Neural cell (in vitro differentiated cells): ENCODE data around the gene FOXE3. TPM values are rescaled to one million over a fixed set of nuclear protein-coding genes. Genes with fewer than 3 reads are reported as not detected.

Source experiments
- H2AFZ ChIP-seq: fragments of 200-600, 300-800 bp; sonication (generic), shearing (Covaris generic); 2 replicates; pipeline ENCODE4 v1.6.0; 2014; ENCODE audit warnings: low read depth, mild to moderate bottlenecking, antibody characterized with exemption, low read length, moderate library complexity
- H3F3A ChIP-seq: fragments of 200-600 bp; shearing (Covaris generic); 2 replicates; pipeline ENCODE4 v1.6.1; 2016; ENCODE audit warnings: mild to moderate bottlenecking, moderate library complexity, mixed read lengths, antibody characterized with exemption, low read length; ENCODE audit not compliant: insufficient read depth, poor library complexity, severe bottlenecking
- H3K27ac ChIP-seq: fragments of 200-600, 300-800 bp; sonication (generic), shearing (Covaris generic); 2 replicates; pipeline ENCODE4 v1.5.1; 2014; ENCODE audit warnings: mild to moderate bottlenecking, low read length, moderate library complexity
- H3K27me3 ChIP-seq: fragments of 300-800, 200-600 bp; sonication (generic), shearing (Covaris generic); 2 replicates; pipeline ENCODE4 v1.6.0; 2014; ENCODE audit warnings: mild to moderate bottlenecking, low read depth, low read length, moderate library complexity; ENCODE audit not compliant: insufficient read depth
- H3K36me3 ChIP-seq: fragments of 300-800, 200-600 bp; sonication (generic), shearing (Covaris generic); 2 replicates; pipeline ENCODE4 v1.5.1; 2014; ENCODE audit warnings: mild to moderate bottlenecking, antibody characterized with exemption, low read length, moderate library complexity; ENCODE audit not compliant: insufficient read depth
- H3K4me2 ChIP-seq: fragments of 300-800, 200-600 bp; sonication (generic), shearing (Covaris generic); 2 replicates; pipeline ENCODE4 v1.6.0; 2014; ENCODE audit warnings: mild to moderate bottlenecking, low read length
- H3K4me3 ChIP-seq: fragments of 300-800, 200-600 bp; sonication (generic), shearing (Covaris generic); 2 replicates; pipeline ENCODE4 v1.5.1; 2014; ENCODE audit warnings: mild to moderate bottlenecking, low read length, moderate library complexity
- H3K79me2 ChIP-seq: fragments of 200-600 bp; shearing (Covaris generic); replicated peaks from 2 replicates; pipeline ENCODE4 v1.6.0; 2014; ENCODE audit warnings: mild to moderate bottlenecking, low read length, moderate library complexity; ENCODE audit not compliant: insufficient read depth
- H3K9ac ChIP-seq: fragments of 300-800, 200-600 bp; sonication (generic), shearing (Covaris generic); 2 replicates; pipeline ENCODE4 v1.6.1; 2016; ENCODE audit warnings: mild to moderate bottlenecking, low read length, mixed read lengths
- H3K9me2 ChIP-seq: fragments of 200-600 bp; shearing (Covaris generic); 2 replicates; pipeline ENCODE4 v1.6.1; 2016; ENCODE audit warnings: mild to moderate bottlenecking, low read length, mixed read lengths; ENCODE audit not compliant: insufficient read depth
- H3K9me3 ChIP-seq: fragments of 200-600, 300-800 bp; sonication (generic), shearing (Covaris generic); 2 replicates; pipeline ENCODE4 v1.6.1; 2016; ENCODE audit warnings: mild to moderate bottlenecking, mixed run types, low read length, moderate library complexity, mixed read lengths
- H4K20me1 ChIP-seq: fragments of 200-600 bp; shearing (Covaris generic); 2 replicates; pipeline ENCODE4 v1.6.1; 2016; ENCODE audit warnings: mild to moderate bottlenecking, mixed run types; ENCODE audit not compliant: insufficient read depth
- EZH2 ChIP-seq: fragments of 200-600, 300-800 bp; shearing (Covaris generic), sonication (generic); IDR thresholded peaks from 2 replicates; pipeline ENCODE4 v1.6.1; 2014; ENCODE audit warnings: antibody characterized with exemption, low read length, borderline replicate concordance, mild to moderate bottlenecking; ENCODE audit not compliant: insufficient read depth, poor library complexity, severe bottlenecking
- RAD21 ChIP-seq: fragments of 450-650 bp; conservative IDR thresholded peaks from 2 replicates; pipeline ENCODE4 v1.6.1; 2014; ENCODE audit warnings: antibody characterized with exemption, mild to moderate bottlenecking, moderate library complexity
- TAF1 ChIP-seq: IDR thresholded peaks from 2 replicates; pipeline ENCODE4 v1.6.1; 2012; ENCODE audit warnings: low read depth
- polyA plus RNA-seq: library from polyadenylated mRNA; depleted of rRNA; stranded (reverse); fragments of >200 nt; gene quantifications from 2 replicates; pipeline ENCODE4 v1.2.3, GENCODE V29; 2014
- TF ChIP-seq, protein P1 (sequence below): IDR thresholded peaks from 2 replicates; pipeline ENCODE4 v1.6.1; 2012; ENCODE audit warnings: borderline replicate concordance

The FOXE3 gene
- polyA plus RNA-seq, 1 donor from 2014 or later = not detected

DNA sequence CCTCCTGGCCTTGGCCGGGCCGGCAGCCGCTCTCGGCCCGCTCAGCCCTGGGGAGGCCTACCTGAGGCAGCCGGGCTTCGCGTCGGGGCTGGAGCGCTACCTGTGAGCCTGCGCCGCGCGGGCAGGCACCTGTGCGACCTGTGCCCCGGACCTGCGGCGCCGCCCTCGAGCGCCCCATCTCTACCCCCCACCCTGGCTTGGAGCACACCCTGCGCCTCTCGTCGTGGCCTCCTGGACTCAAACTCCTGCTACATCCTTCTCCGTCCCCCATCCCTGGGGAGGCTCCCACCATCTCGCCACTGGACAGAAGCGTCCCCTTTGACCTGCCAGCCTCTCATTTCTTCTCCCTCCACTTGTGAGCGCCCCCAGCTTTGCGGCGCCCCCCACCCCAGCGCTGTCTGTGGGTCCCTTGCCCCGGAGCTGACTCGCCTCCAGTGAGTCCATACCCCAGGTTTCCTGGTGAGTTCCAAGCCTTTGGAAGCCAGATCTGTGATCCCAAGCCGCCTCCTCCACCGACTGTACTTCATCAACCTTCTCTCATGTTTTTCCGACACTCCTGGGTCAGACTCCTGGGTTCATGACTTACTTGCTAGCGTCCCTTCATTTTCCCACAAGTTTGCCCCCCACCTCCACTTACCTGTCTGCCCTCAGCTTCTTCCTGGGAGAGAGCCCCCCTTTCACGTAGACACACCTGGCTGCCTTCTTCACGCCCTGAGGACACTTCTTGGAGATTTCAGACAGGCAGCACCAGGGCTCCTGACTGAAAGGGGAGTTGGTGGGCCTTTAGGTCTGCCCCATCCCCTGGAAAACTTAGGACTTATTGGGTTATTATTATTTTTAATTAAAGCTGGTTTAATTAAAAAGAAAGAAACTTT, 1.3 kb downstream of the FOXE3 start:
- H3K4me3 ChIP-seq = no peak overlapping the region
- H3K27me3 ChIP-seq = peaks cover 75% of the 10 kb centered on the region
- no peaks in the 10 kb centered on the region for H4K20me1 ChIP-seq
- no peaks in the 10 kb centered on the region for H3K79me2 ChIP-seq
- H3K36me3 ChIP-seq = no peaks in the 10 kb centered on the region
- no peaks in the 10 kb centered on the region for H3K9me2 ChIP-seq
- TF ChIP-seq, protein P1, sequence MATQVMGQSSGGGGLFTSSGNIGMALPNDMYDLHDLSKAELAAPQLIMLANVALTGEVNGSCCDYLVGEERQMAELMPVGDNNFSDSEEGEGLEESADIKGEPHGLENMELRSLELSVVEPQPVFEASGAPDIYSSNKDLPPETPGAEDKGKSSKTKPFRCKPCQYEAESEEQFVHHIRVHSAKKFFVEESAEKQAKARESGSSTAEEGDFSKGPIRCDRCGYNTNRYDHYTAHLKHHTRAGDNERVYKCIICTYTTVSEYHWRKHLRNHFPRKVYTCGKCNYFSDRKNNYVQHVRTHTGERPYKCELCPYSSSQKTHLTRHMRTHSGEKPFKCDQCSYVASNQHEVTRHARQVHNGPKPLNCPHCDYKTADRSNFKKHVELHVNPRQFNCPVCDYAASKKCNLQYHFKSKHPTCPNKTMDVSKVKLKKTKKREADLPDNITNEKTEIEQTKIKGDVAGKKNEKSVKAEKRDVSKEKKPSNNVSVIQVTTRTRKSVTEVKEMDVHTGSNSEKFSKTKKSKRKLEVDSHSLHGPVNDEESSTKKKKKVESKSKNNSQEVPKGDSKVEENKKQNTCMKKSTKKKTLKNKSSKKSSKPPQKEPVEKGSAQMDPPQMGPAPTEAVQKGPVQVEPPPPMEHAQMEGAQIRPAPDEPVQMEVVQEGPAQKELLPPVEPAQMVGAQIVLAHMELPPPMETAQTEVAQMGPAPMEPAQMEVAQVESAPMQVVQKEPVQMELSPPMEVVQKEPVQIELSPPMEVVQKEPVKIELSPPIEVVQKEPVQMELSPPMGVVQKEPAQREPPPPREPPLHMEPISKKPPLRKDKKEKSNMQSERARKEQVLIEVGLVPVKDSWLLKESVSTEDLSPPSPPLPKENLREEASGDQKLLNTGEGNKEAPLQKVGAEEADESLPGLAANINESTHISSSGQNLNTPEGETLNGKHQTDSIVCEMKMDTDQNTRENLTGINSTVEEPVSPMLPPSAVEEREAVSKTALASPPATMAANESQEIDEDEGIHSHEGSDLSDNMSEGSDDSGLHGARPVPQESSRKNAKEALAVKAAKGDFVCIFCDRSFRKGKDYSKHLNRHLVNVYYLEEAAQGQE = no peak
- H2AFZ ChIP-seq = no peak overlapping the region
- H3K9ac ChIP-seq = no peak overlapping the region
- no peaks in the 10 kb centered on the region for H3F3A ChIP-seq
- H3K4me2 ChIP-seq = no peak overlapping the region
- no peaks in the 10 kb centered on the region for H3K9me3 ChIP-seq
- no peak overlapping the region for H3K27ac ChIP-seq

DNA sequence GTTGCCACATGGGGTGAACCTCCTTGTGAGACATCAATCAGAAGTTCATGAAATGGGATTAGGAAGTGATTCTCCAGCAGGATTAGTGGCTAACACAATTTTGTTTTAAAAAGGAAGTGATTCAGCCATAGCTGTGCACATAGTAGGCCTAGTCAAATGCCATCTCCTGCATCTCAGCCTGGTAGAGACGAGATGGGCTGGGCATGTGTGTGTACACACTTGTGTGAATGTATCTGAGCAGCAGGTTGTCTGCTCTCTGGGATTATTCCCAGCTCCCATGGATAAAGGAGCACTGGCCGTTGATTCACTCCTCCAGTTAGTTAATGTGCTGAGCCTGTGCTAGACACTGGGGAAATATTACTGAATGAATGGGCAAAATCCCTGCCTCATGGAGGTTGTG, 2.0 kb downstream of the FOXE3 start:
- no peak overlapping the region for H3K4me3 ChIP-seq
- H3F3A ChIP-seq = no peaks in the 10 kb centered on the region
- H3K27me3 ChIP-seq = peaks cover 81% of the 10 kb centered on the region
- H3K36me3 ChIP-seq = no peaks in the 10 kb centered on the region
- H2AFZ ChIP-seq = no peak overlapping the region
- H3K4me2 ChIP-seq = no peak overlapping the region
- H3K9ac ChIP-seq = no peak overlapping the region
- no peaks in the 10 kb centered on the region for H3K9me2 ChIP-seq
- no peak overlapping the region for H3K27ac ChIP-seq
- no peaks in the 10 kb centered on the region for H4K20me1 ChIP-seq
- TF ChIP-seq RAD21 = no peak
- no peaks in the 10 kb centered on the region for H3K9me3 ChIP-seq
- H3K79me2 ChIP-seq = no peaks in the 10 kb centered on the region

DNA sequence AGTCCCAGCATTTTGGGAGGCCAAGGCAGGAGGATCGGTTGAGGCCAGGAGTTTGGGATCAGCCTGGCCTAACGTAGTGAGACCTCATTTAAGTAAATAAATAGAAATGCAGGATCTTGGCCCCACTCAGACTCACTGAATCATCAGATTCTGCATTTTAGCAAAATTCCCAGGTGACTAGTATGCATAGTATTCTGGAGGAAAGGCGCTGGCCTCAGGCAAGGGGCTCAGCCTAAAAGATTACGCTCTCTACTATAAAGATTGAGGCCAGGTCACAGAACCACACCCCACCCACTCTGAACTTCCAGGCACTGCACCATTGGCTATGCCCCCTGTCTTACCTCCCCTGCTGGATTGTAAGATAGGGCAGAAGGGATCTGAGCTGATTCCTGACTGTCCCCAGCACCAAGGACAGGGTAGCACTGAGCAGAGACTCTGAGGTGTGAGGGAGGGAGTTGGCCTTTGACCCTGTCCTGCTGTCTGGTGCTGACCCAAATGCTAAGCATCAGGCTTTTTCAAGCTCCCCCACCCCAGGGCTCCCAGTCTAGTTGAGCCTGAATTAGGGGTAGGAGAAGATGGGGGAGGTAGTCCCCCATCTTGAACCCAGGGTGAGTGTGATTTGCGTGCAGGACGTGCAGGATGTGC, 2.7 kb downstream of the FOXE3 start:
- Histone ChIP-seq H3F3A (no peaks in the 10 kb centered on the region), H3K27ac (no peak overlapping the region), H3K36me3 (no peaks in the 10 kb centered on the region), H3K4me2 (no peak overlapping the region), H3K9me3 (no peaks in the 10 kb centered on the region), H3K79me2 (no peaks in the 10 kb centered on the region), H3K4me3 (no peak overlapping the region), H3K9me2 (no peaks in the 10 kb centered on the region), H3K27me3 (peaks cover 86% of the 10 kb centered on the region), H2AFZ (no peak overlapping the region), H4K20me1 (no peaks in the 10 kb centered on the region), H3K9ac (no peak overlapping the region)
- TF ChIP-seq EZH2 (no peak), TAF1 (no peak)
